Hematopoietic multipotent progenitor cell treated with erythropoietin and hydrocortisone succinate and interleukin-3 and kit ligand, for 8 days (in vitro differentiated cells): ENCODE results near the gene SLC25A14.
"Not testable (repeated sequence)": the region's sequence is repeated elsewhere in the genome, so short reads cannot be mapped to it uniquely, and the experiment has no call there.

Experiments used
- DNase-seq: peaks from one replicate; pipeline ENCODE4 v3.0.0-alpha.2; 2015

The SLC25A14 gene, protein sequence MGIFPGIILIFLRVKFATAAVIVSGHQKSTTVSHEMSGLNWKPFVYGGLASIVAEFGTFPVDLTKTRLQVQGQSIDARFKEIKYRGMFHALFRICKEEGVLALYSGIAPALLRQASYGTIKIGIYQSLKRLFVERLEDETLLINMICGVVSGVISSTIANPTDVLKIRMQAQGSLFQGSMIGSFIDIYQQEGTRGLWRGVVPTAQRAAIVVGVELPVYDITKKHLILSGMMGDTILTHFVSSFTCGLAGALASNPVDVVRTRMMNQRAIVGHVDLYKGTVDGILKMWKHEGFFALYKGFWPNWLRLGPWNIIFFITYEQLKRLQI

DNA sequence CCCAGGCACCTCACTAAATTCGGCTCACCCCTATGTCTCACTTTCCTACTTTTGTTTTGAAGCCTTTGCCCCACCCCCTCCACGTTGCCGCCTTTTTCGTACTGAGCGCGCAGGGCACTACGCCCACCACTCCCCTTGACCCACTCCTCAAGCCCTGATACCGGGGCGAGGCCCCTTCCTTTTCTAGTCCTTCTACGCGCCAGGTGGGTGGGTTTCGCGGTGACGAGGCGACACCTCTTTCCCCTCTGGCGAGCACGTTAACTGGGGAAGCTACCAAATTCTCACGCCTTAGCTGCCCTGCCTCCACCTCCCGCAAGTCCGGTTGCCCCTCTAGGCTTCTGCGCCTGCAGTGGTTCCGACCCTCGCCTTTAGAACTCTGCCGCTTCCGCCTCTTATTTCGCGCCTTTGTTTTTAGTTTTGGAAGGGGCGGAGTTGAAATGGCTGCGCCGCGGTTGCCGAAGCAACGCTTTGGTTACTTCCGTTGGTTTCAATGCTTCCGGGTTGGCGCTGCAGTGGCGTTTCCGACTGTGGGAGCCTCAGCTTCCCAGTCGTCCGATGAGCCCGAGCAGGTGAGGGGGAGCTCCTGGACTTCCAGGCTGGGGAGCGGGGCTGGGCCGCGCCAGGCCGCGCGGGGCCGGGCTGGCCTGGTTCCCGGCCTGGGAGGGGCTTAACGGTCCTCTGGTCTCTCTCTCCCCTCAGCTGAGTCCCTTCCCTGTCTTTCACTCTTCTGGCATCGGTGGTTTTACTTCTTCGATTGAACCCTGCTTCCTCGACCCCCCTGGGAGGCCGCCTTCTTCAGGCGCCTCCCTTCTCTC, at the start of gene SLC25A14:
TSS of gene SLC25A14 (plus strand) at position 512 of the 815 bp plus-strand sequence. CDS start 360 bp downstream, outside the sequence.
- DNase-seq, result peak; percentile 80

DNA sequence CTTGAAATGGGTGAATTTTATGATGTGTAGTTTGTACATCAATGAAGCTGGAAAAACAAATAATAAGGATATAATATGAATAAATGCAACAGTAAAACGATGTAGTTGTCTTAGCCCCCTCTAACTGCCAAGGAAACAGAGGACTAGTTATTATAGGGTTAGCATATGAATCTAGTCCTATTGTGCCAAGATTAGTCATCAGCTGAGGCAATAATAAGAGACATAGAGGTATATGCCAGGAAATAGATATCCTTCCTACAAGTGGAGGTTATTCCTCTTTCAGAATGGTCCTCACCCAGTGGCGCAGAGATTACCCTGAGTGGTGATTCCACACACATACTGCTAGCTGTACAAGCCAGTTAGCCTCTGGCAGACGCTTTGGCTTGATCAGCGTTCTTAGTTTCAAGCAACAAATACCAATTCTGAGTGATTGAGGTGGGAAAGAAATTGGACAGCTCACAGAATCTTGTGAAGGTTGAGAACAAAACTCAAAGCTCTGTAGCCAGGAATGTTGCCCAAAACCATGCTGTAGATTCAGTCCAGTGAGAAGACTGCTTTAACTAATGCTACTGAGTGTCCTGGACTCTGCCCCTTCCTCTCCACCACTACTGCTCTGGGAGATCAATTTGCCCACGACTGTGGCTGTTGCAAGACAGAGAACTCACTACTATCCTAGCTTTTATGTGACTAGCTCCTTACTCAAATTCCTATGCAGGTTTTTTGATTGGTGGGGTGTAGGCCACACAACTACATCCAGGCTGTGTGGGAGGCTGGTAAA, 44.0 kb upstream of the SLC25A14 start:
- DNase-seq, result no peak

DNA sequence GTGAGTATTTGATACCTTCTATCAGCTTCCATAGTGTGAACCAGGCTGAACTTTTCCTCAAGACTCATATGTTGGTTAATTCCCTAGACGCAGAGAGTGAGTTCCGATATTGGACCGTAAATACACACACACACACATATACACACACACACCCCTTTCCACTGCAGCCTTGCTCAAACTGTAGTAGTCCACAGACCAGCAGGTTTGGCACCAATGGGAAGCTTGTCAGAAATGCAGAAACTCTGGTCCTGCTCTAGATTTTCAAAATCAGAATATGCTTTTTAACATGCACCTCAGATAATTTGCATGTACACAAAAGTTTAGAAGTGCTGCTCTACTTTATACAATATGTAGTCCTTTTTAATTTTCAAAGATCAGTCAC, 43.4 kb upstream of the SLC25A14 start:
- no peak for DNase-seq

DNA sequence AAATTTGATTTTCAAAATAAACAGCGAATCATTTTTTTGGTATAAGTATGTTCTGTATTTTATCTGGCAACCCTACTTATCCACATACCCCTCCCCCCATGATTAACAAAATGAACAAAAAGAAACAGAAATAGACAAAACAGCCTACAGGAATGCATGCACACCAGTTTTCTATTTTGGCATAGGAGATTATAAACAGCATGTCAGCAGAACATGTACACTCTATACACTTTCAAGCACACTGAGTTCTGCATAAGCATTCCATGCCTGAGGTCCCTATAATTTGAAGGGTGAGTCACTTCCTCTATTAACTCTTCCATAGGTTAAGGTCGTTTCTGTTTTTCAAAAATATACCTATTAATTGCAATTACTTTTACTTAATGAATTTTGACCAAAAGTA, 43.0 kb upstream of the SLC25A14 start:
- DNase-seq, result no peak

DNA sequence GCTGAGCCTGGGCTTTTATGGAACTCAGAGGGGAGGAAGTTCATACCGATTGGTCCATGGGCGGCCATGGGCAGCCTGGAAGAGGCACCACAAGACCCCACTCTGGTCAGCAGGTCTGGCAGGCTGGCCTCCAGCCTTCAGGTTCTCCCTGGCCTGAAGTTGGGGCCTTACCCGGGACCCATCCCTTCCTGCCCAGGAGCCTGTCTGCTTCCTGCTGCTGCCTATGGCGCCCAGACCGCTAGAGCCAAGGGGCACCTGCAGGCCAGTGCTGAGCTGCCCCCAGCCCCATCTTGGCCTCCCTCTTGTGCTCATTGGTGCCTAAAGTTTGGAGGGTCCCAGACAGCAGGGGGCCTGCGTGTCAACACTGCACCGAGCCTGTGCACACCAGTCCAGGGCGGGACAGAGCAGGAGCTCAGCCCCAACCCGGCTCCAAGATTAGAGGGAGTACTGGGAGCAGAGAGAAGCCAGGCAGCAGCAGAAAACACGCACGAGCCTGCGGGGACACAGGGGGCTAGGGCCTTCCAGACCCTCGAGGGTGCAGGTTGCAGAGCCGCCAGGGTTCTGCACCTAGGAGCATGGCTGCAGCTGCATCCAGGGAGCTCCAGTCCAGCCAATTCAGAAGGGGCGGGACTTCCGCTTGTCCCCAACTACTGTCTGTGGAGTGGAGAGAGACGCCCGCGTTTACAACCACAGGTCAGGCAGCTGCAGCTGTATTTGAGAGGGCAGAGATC, 40.3 kb upstream of the SLC25A14 start:
- no peak for DNase-seq

DNA sequence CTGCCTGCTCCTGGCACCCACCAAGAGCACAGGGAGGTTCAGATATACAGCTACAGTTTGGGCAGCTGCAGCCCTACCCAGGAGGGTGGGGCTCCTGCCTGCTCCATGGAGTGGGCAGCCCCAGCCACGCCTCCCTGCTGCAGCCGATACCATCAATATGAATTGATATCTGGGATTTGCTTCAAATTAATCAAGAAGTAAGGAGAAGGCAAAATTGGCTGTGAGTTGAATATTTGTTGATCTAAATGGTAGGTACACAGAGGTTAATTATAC, 39.8 kb upstream of the SLC25A14 start:
- DNase-seq, result no peak

DNA sequence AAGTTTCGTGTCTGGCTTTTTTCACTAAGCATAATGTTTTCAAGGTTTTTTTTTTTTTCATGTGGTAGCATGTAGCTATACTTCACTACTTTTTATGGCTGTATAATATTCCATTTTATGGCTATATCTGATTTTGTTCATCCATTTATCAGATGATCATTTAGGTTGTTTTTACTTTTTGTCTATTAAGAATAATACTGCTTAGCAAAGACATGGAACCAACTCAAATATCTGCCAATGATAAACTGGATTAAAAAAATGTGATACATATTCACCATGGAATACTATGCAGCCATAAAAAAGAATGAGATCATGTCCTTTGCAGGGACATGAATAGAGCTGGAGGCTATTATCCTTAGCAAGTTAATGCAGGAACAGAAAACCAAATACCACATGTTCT, 38.3 kb upstream of the SLC25A14 start:
- no peak for DNase-seq

DNA sequence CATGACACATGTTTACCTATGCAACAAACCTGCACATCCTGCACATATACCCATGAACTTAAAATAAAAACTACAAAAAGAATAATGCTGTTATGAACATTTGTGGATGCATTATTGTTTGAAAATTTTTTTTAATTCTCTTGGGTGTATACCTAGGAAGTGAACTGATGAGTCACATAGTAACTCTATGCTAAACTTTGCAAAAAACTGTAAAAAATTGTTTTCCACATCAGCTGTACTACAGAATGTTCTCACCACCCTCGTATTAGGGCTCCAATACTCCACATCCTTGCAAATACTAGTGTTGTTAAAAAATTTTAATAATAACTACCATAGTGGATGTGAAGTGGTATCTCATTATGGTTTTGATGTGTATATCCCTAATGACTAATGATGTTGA, 37.7 kb upstream of the SLC25A14 start:
- DNase-seq, result no peak

DNA sequence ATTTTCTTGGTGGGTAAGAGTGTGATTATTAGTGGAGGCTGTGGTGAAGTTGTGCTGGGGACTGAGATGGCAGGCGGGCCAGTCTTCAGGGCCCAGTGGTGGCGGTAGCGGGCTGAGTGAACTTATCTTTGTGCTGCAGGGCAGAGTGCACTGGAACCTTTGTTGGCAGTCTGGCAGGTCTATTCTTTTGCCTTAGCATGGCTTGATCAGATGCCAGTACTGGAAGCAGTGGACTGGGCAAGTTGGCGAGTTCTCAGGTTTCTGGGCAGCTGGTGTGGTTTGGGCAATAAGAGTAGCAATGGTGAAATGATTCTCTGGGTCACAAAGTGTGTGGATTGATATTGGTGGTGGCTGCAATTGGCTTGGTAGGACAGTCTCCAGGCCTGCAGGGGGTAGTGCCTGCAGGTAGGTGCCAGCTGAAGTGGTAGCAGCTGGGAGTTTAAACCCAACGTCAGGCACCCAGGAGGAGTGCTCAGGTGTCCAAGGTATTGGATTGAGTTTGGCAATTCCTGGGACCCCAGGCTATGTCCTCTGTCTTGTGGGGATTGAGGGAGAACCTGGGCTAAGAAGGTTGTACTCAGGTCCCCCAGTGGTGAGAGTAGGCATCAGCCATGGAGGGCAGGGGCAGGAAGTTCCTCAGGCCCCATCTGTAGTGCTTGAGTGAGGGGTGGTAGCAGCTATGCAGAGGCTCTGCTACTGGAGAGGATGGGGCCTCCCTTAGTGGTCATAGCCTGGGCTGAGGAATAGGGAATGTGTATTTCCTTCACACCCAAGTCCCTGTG, 34.9 kb upstream of the SLC25A14 start:
- peak; percentile 6 for DNase-seq

DNA sequence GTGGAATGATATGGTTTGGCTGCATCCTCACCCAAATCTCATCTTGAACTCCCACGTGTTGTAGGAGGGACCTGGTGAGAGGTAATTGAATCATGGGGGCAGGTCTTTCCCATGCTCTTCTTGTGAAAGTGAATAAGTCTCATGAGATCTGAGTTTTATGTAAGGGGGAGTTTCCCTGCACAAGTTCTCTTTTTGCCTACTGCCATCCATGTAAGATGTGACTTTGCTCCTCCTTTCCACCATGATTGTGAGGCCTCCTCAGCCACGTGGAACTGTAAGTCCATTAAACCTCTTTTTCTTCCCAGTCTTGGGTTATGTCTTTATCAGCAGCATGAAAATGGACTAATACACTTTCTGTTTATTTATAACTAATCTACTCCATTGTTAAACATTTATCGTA, 19.8 kb upstream of the SLC25A14 start:
- DNase-seq, result not testable (repeated sequence)

DNA sequence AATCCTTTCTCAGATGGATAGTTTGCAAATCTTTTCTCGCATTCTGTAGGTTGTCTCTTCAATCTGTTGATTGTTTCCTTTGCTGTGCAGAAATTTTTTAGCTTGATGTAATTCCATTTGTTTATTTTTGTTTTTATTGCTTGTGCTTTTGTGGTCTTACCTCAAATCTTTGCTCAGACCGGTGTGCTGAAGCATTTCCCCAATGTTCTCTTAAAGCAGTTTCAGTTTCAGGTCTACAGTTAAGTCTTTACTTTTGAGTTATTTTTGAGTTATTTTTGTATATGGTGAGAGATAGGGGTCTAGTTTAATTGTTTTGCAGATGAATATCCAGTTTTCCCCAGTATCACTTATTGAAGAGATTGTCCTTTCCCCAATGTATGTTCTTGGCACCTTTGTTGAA, 18.2 kb upstream of the SLC25A14 start:
- DNase-seq, result no peak

DNA sequence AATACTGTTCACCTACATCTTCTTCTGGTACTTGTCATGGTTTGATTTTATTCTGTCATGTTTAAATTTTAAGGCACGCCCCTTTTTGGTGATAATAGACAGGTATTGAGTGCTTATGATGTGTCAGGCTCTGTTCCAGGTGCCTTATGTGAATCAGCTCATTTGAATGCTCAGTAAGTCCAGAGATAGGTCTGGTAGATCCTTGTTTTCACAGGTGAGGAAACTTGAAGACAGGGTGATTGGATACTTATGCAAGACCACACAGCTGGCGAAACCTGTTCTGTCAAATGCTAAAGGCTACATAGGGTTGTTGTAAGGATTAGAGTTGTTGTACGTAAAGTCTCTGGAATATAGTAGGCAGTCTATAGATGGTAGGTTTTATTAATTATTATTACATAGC, 9.6 kb upstream of the SLC25A14 start:
- DNase-seq, result no peak

DNA sequence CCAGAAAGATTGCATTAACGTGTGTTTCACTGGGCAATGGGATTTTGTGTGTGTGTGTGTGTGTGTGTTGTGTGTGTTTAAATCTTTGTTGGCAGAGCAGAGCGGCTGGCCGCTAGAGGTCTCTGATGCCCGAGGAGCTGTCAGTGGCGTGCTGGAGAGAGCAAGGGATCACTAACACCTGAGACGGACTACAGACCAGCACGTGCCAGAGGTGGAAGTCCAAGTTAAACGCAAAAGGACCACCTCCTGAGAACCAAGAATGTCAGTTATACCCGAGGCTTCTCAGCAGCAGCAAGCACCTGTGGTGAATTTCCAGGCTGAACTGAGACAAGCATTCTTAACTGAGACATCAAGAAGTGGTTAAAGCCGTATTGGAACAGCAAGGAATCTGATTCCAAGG, 9.0 kb upstream of the SLC25A14 start:
- peak; percentile 46 for DNase-seq

DNA sequence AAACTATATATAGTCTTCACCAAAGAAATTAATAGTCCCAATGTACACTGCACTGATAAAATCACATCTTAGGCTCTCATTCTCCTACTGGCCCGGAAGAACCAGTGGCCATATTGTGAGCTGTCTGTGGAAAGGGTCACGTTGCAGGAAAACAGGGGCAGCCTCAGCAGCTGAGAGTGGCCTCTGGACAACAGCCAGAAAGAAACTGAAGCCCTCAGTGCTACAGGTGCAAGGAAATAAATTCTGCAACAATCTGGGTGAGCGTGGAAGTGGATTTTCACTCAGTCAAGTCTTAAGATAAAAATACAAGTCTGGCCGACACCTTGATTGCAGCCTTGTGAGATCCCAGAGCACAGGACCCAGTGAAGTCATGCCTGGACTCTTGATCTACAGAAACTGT, 3.2 kb upstream of the SLC25A14 start:
- no peak for DNase-seq

DNA sequence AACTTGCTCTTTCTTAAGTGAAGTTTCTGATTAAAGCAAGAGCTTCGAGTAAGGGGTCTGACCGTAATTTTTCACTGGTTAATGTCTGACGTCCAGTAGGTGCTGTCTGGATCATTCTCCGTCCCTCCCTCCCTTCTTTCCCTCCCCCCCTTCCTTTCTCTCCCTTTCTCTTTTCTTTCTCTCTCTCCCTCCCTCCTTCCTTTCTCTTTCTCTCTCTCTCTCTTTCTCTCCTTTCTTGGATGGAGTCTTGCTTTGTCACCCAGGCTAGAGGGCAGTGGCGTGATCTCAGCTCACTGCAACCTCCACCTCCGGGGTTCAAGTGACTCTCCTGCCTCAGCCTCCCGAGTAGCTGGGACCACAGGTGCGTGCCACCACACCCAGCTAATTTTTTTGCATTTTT, 850 bp upstream of the SLC25A14 start:
- not testable (repeated sequence) for DNase-seq

DNA sequence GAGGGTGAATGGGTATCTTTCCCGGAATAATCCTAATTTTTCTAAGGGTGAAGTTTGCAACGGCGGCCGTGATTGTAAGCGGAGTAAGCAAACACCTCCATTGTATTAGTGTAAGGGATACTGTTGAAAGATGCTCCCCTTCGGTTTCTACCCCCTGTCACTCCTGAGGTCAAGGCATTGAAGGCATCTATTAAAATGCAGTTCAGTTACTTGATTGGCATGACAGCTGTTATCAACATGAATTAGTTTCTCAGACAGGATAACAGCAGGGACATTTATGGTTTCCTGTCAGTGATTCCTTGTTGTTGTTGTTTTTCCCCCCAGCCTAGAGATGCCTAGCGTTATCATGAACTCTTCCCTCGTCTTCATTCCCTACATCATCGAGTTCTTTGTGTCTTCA, 552 bp downstream of the SLC25A14 start:
- DNase-seq, result no peak

DNA sequence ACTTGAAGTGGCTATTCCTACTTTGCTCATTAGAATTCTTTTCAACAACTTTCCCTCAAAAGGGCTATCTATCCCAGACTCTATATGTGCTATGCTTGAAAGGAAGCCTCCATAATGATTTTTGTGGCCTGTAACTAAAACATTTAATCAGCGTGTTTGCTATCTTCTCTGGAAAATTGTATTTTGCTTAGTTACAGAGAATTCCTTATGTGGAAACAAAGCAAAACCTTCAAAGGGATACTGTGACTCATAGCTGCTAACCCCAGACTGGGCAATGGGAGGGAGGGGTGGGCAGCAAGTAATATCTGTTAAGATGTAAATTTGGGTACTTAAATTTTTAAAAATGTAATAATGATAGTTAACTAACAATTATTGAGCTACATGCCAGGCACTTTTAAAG, 3.7 kb downstream of the SLC25A14 start:
- no peak for DNase-seq

DNA sequence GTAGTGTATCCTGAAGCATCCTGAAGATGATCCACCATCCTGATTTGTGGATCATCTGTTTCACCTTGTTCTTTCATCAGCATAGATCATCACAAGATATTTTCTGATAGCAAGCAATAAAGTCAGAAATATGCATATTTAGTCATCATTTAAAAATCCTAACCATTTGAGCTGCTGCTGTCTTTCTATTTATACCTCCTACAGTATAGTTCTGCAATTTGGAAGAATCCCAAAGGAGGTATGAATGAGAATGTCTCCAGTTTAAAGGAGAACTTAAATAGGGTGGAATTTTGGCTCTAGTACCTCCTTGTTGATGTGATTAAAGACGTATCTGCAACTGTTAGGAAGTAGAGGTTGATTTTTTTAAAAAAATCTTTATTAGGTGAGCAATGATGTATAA, 7.6 kb downstream of the SLC25A14 start:
- no peak for DNase-seq

DNA sequence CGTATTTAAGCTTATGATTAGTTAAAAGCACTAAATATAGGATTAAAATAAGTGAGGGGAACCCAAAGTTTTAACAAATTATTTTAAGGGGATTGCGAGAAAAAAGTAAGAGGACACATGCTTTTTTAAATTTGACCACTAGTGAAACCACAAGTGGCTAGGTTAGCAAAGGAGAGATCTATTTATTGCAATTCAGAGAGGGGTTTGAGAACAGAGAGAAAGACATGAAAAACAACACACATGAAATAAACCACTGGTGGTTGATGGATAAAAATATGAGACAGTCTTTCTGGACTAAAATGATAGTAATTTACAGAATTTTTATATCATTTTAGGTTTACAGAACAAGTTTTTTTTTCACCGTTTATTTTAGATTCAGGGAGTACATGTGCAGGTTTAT, 11.8 kb downstream of the SLC25A14 start:
- no peak for DNase-seq

DNA sequence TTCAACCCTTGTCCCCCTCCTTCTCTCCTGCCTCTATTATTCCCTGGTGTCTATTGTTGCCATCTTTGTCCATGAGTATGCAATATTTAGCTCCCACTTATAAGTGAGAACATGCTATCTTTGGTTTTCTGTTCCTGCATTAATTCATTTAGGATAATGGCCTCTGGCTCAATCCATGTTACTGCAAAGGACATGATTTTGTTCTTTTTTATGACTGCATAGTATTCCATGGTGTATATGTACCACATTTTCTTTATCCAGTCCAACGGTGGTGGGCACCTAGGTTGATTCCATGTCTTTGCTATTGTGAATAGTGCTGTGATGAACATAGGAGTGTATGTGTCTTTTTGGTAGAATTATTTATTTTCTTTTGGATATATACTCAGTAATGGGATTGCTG, 12.3 kb downstream of the SLC25A14 start:
- DNase-seq, result not testable (repeated sequence)

DNA sequence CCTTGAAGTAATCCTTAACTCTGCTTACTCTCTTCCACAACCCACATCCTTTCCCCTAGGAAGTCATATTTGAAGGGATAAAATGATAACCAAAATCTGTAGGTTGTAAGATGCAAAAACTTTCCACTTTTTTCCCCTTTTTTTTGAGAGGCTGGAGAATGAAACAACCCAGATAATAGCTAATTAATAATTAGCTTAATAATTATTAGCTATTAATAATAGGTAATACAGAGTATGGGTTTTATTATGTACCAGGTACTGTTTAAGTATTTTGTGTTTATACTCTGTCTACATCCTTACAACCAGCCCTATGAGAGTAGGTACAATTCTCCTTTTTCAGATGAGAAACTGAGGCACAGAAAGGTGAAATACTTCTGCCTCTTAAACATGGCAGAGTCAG, 36.4 kb downstream of the SLC25A14 start:
- DNase-seq, result no peak

DNA sequence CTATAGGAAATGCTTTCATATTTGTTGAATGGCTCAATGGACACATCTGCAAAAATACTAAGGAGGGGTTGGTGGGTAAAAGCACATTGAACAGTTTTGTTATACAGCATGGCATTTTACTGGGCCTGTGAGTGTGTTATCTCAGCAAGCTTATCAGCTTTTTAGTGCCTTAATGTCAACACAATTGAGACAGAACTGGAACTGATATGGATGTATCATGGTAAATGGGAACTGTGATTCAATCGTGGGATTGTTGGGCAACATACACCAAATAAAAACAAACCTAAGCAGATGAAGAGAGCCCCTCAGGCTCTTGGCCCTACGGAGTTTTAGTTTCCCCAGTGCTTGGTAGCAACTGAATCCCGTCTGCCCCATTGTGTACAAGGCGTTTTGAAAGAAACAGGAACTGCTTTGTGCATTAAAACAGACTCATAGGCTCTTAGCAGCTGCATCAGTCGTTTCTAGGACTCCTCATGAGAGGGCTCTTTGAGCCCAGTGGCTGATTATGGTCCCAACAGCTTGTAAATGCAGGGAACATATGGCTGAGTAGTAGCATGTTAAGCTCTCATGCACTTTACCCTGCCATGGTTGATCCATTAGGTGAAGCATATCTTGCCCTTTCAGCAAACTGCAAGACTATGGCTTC, 38.4 kb downstream of the SLC25A14 start:
- no peak for DNase-seq
